Tongue (tissue), 2 donors: ENCODE measurements around the gene DNAJC4. TPM values are rescaled to one million over a fixed set of nuclear protein-coding genes. Genes with fewer than 3 reads are reported as not detected.

Experiments used
- DNase-seq: peaks from one replicate; pipeline ENCODE4 v3.0.0-alpha.2; 2015
- total RNA-seq: library from RNA; depleted of rRNA; stranded (reverse); fragments of >200 nt; gene quantifications from one replicate; pipeline ENCODE4 v1.2.3, GENCODE V29; 2014

DNAJC4 gene
- total RNA-seq, 1 donor from 2014 or later, result 16.7 TPM

DNA sequence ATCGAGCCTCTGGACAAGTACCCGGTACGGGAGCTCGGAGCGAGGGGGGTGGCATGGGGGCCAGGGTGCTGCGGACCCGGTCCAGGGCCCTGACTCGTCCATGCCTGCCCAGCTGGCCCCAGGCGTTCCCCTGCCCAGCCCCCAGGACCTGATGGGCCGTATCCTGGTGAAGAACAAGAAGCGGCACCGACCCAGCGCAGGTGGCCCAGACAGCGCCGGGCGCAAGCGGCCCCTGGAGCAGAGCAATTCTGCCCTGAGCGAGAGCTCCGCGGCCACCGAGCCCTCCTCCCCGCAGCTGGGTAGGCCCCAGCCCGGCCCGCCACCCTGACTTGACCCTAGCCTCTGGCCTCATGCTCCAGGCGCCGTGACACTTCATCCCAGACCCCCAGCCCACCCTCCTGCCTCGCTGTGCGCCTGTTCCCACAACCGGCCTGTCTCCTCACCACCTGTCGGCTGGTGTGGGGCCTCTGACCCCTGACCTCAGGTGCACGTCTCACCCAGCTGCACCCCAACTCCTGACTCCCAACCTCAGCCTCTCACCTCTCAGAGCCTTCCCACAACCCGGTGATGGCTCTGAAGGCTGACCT lies 28.7 kb downstream of the DNAJC4 start:
- DNase-seq, result no peak

GRCh38 chr11:64259533-64260067 lies 29.3 kb downstream of the DNAJC4 start:
- no peak for DNase-seq

GRCh38 chr11:64260147-64260708 lies 29.9 kb downstream of the DNAJC4 start:
- DNase-seq, result no peak

- DNase-seq, result no peak
Observed at GRCh38 chr11:64261556-64262080, 31.3 kb downstream of the DNAJC4 start.

GRCh38 chr11:64262271-64263002 lies 32.1 kb downstream of the DNAJC4 start:
- DNase-seq, result no peak

DNA sequence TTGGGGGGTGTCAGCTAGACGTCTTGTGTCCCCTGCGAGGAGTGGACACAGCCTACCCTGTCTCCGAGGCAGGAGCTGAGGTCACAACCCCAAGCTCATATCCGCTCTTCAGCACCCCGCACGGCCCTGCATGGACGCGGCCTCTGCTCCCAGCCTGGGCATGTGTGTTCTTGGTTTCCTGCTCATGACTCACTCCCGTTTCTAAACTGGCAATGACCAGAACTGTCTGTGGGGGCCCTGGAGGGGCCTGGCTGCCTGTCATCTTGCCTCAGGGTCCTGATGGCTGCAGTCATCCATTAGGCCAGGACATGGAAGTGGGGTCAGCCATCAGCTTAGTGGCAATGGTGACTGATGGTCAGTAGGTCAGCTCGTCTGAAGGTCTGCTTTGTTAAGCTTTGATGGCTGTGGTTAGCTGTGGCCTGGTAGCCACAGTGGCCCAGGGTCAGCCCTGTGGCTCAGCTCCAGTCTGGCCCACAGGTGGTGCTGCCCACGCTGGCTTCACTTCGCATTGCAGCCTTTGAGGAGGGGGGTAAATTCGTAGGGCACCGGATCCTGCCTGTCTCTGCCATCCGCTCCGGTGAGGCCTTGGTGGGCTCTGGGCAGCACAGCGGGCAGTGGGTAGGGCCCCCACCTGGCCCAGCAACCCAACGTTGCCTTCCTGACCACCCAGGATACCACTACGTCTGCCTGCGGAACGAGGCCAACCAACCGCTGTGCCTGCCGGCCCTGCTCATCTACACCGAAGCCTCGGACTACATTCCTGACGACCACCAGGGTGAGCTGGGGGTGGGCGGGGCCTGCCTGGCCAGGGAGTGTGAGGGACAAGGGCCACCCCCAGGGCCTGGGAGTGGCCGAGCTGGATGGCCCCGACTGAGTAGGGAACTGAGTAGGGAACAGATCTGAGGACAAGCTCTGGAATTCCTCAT lies 32.9 kb downstream of the DNAJC4 start:
- DNase-seq, result no peak

DNA sequence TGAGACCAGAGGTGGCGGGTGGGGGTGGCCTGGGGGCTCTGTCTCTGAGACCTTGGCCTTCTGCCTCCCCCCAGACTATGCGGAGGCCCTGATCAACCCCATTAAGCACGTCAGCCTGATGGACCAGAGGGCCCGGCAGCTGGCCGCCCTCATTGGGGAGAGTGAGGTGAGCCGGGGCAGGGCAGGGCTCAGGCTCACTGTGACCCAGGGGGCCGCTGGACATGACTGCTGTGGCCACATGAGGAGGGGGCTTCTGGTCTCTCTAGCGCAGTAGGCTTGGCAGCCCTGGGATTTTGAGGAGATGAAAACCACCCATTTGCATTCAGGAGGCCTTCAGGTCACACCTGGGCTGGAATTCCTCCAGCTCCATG lies 33.6 kb downstream of the DNAJC4 start:
- no peak for DNase-seq

DNA sequence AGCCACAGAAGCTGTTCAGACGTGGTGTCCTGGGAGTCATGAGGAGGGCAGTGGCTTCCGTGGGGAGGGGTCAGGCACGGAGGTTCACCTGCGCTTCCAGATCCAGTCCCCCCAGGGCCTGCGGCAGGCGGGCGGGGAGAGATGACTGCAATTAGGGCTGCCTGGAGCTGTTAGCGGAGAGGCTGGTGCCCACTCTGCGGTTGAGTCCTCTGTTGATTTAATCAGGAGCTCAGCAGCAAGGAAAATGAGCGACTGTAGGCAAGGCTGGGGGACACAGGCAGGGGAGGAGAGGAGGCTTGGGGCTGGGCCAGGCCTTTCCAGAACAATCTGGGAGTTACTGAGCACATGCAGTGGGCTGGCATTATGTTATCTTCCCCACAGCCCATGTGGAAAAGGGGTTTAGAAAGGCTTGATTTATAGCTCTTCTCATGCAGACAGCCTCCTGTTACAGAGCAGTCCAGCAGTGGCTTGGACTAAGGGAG lies 34.1 kb downstream of the DNAJC4 start:
- no peak for DNase-seq

GRCh38 chr11:64265176-64266160 lies 35.1 kb downstream of the DNAJC4 start:
- DNase-seq, result no peak

GRCh38 chr11:64266339-64266738 lies 36.0 kb downstream of the DNAJC4 start:
- no peak for DNase-seq

DNA sequence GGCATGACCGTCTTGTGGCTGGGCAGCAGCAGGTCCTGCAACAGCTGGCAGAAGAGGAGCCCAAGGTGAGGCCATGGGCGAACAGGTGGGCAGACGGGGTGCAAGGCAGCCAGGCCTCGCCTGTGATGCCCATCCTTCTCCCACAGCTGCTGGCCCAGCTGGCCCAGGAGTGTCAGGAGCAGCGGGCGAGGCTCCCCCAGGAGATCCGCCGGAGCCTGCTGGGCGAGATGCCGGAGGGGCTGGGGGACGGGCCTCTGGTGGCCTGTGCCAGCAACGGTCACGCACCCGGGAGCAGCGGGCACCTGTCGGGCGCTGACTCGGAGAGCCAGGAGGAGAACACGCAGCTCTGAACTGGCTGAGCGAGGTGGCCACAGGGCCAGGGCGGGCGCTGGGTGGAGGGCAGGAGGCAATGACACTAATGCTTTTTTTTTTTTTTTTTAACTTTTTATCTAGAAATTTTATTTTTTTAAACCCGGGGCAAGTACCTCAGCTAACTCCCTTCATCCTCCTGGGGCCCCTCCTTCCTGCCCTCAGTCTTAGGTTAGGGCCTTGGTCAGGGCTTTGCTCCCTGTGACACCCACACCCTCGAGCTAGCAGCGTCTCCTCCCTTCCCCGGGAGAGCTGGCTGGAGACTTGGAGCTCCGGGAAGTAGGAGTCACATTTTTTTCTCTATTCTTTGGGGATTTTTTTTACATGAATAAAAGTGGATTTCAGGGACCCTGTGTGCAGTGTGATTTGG lies 37.0 kb downstream of the DNAJC4 start:
- no peak for DNase-seq

GRCh38 chr11:64268025-64268892 lies 37.9 kb downstream of the DNAJC4 start:
- peak; percentile 62 for DNase-seq

GRCh38 chr11:64268893-64269539 lies 38.7 kb downstream of the DNAJC4 start:
- no peak for DNase-seq

DNA sequence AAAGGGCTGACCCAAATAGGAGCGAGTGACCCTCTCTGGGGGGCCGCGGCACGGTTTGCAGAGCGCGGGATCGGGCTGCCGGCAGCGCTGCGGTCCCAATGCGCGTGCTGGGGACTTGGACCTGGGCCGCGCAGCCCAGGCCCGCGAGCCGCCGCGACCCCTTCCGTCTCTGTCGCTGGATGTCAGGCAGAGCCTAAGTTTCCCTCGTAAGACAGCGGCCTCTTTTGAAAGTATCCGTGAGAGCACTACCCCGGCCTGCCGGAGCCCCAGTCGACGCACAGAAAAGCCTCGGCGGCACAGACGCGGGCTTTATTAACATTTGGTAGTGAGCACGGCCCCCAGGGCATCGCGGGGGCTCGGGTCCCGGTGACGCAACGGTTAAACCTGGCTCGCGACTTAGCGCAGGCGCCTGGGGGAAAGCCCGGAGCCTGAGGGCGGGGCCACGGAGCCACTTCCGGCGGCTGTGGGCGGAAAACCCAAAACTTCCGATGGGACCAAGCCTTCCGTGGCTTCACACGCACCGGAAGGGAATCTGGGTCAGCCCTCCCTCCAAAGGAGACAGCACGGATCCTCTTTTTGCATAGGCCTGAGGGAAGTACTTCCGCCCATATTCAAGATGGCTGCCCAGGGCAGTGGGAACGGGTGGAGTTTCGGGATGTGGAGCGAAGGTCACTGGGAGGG lies 39.3 kb downstream of the DNAJC4 start:
- peak; percentile 100 for DNase-seq

DNA sequence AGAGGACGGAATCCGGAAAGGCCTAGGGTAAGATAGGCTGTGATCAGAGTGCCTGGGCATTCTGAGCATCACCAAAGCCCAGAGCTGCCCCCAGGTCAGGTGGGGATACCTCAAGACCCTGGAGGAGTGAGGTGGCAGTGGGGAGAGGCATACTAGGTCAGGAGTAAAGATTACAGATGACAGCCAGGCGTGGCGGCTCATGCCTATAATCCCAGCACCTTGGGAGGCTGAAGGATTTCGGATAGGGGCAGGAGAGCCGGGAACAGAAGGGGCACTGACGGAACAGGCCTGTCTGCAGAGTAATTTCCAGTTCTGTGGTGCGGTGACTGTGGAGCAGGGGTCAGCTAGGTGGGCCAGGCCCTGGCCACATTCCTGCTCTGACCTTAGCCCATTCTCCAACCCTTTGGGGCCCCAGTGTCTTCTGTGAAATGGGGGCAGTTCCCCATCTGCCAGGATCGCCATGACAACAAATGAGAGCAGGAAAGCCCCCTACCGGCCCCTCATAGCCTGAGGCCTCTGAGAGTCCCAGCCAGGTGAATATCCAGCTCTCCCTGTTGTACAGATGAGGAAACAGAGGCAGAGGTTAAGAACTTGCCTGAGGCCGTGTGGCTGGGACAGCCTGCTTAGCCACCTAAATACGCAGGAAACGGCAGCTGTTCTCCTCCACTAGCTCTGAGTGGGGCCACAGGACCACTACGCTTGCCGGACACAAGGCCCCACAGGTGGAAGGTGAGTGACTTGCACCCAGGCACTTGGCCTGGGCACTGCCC lies 44.9 kb downstream of the DNAJC4 start:
- no peak for DNase-seq

DNA sequence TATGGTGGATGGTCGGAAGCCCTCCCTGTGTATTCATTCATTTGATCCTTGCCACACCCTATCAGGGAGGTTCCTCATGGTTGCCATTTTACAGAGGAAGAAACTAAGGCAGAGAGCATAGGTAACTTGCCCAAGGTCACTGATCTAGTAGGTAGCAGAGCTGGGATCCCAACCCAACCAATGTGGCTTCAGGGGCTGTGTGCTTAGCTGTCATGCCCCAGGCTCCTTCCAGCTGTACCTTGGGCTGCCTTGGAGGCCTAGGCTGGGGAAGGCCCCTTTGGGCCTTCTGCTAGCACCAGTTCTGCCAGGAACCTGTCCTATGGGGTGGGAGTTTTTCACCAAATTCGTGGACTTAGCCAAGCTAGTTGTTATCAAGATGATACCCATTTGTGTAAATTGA lies 45.5 kb downstream of the DNAJC4 start:
- DNase-seq, result no peak
